PC-3 (cell line): Measurements from ENCODE around the gene CLSTN1.

Source experiments
- EZH2 ChIP-seq: fragments of 300-600 bp; sonication (generic); IDR thresholded peaks from one replicate; pipeline ENCODE4 v1.6.1; 2017; ENCODE audit warnings: antibody characterized with exemption, mild to moderate bottlenecking, low read length; ENCODE audit not compliant: unreplicated experiment
- EZH2phosphoT487 ChIP-seq: fragments of 300-600 bp; sonication (generic); IDR thresholded peaks from 2 replicates; pipeline ENCODE4 v1.6.1; 2018; ENCODE audit warnings: mild to moderate bottlenecking, antibody characterized with exemption, low read length, borderline replicate concordance
- TF ChIP-seq, protein P1 (sequence below): fragments of 300-600 bp; sonication (generic); conservative IDR thresholded peaks from 2 replicates; pipeline ENCODE4 v1.5.1; 2017; ENCODE audit warnings: antibody characterized with exemption, low read depth, mild to moderate bottlenecking, low read length

DNA sequence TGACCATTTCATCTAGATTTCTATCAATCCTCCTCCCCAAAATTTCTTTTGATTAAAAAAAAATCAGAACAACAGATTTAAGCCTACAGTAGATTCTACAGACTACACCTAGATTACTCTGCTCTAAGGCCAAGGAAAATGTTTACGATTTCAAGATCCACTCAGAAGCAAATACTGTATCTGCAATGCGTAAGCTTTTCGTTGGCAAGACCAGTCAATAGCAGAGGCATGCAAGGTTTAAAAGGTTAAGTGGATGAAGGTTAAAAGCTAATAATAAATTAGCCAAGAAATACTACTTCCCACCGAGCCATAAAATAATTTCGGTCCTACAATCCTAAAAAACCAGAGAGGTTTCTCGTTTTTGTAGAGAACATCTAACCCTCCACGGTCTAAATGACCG lies 1.3 kb downstream of the CLSTN1 start:
- TF ChIP-seq, protein P1, sequence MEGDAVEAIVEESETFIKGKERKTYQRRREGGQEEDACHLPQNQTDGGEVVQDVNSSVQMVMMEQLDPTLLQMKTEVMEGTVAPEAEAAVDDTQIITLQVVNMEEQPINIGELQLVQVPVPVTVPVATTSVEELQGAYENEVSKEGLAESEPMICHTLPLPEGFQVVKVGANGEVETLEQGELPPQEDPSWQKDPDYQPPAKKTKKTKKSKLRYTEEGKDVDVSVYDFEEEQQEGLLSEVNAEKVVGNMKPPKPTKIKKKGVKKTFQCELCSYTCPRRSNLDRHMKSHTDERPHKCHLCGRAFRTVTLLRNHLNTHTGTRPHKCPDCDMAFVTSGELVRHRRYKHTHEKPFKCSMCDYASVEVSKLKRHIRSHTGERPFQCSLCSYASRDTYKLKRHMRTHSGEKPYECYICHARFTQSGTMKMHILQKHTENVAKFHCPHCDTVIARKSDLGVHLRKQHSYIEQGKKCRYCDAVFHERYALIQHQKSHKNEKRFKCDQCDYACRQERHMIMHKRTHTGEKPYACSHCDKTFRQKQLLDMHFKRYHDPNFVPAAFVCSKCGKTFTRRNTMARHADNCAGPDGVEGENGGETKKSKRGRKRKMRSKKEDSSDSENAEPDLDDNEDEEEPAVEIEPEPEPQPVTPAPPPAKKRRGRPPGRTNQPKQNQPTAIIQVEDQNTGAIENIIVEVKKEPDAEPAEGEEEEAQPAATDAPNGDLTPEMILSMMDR: no peak
- no peak for TF ChIP-seq EZH2
- no peak for TF ChIP-seq EZH2phosphoT487
